Karpas-422 (cell line): Measurements from ENCODE around the gene PODN. TPM values are rescaled to one million over a fixed set of nuclear protein-coding genes. Genes with fewer than 3 reads are reported as not detected.

Experiments
- DNase-seq: peaks from one replicate; pipeline ENCODE4 v3.0.0-alpha.2; 2015
- H2AFZ ChIP-seq: fragments of 200-600 bp; sonication (generic); 2 replicates; pipeline ENCODE4 v1.6.1; 2014; ENCODE audit warnings: antibody characterized with exemption, low read length, mixed read lengths
- H3K27ac ChIP-seq: fragments of 200-600 bp; sonication (generic); 2 replicates; pipeline ENCODE4 v1.5.1; 2014; ENCODE audit warnings: mild to moderate bottlenecking, low read length, moderate library complexity
- H3K27me3 ChIP-seq: fragments of 200-600 bp; sonication (generic); 2 replicates; pipeline ENCODE4 v1.6.1; 2014; ENCODE audit warnings: low read length, mixed read lengths
- H3K36me3 ChIP-seq: fragments of 200-600 bp; sonication (generic); 2 replicates; pipeline ENCODE4 v1.6.1; 2014; ENCODE audit warnings: low read length, mixed read lengths; ENCODE audit not compliant: insufficient read depth
- H3K4me1 ChIP-seq: fragments of 200-600 bp; sonication (generic); 2 replicates; pipeline ENCODE4 v1.6.1; 2014; ENCODE audit warnings: mild to moderate bottlenecking, low read length, mixed read lengths
- H3K4me2 ChIP-seq: fragments of 200-600 bp; sonication (generic); 2 replicates; pipeline ENCODE4 v1.6.1; 2014; ENCODE audit warnings: low read length, low read depth, mild to moderate bottlenecking; ENCODE audit not compliant: poor library complexity, severe bottlenecking
- H3K4me3 ChIP-seq: fragments of 200-600 bp; sonication (generic); 2 replicates; pipeline ENCODE4 v1.5.1; 2014; ENCODE audit warnings: mild to moderate bottlenecking, antibody characterized with exemption, low read length, mixed read lengths
- H3K79me2 ChIP-seq: fragments of 200-600 bp; sonication (generic); 2 replicates; pipeline ENCODE4 v1.6.1; 2014; ENCODE audit warnings: mild to moderate bottlenecking, low read length, mixed read lengths
- H3K9ac ChIP-seq: fragments of 200-600 bp; sonication (generic); 2 replicates; pipeline ENCODE4 v1.6.0; 2014; ENCODE audit warnings: low read length
- H3K9me2 ChIP-seq: fragments of 200-600 bp; sonication (generic), shearing (Covaris generic); replicated peaks from 2 replicates; pipeline ENCODE4 v1.6.0; 2014; ENCODE audit warnings: mild to moderate bottlenecking, low read length, moderate library complexity; ENCODE audit not compliant: insufficient read depth
- H3K9me3 ChIP-seq: fragments of 300-700, 200-600 bp; sonication (generic); 2 replicates; pipeline ENCODE4 v1.6.1; 2014; ENCODE audit warnings: low read length, mixed read lengths
- H4K20me1 ChIP-seq: fragments of 200-600 bp; sonication (generic); 2 replicates; pipeline ENCODE4 v1.6.1; 2014; ENCODE audit warnings: mild to moderate bottlenecking, antibody characterized with exemption, low read length, low read depth; ENCODE audit not compliant: insufficient read depth
- total RNA-seq: library from RNA; depleted of rRNA; stranded (reverse); fragments of >200 nt; shearing (Covaris generic); gene quantifications from 2 replicates; pipeline ENCODE4 v1.2.3, GENCODE V29; 2014; ENCODE audit warnings: low replicate concordance

Gene PODN
- total RNA-seq, 1 experiment from 2014 or later, result not detected

- H3K27ac ChIP-seq, result no peak overlapping the region
- H3K36me3 ChIP-seq, result no peaks in the 10 kb centered on the region
- no peaks in the 10 kb centered on the region for H3K4me1 ChIP-seq
- no peak overlapping the region for H3K4me2 ChIP-seq
- H3K79me2 ChIP-seq, result no peaks in the 10 kb centered on the region
- H2AFZ ChIP-seq, result no peak overlapping the region
- no peak for DNase-seq
- H3K27me3 ChIP-seq, result no peaks in the 10 kb centered on the region
- H3K9me3 ChIP-seq, result no peaks in the 10 kb centered on the region
- no peak overlapping the region for H3K9ac ChIP-seq
- no peaks in the 10 kb centered on the region for H3K9me2 ChIP-seq
- H4K20me1 ChIP-seq, result no peaks in the 10 kb centered on the region
- H3K4me3 ChIP-seq, result no peak overlapping the region
These were observed 18.0 kb downstream of the PODN start for GRCh38 chr1:53080041-53080440.

- no peaks in the 10 kb centered on the region for H4K20me1 ChIP-seq
- no peak overlapping the region for H3K27ac ChIP-seq
- no peak overlapping the region for H3K4me2 ChIP-seq
- no peaks in the 10 kb centered on the region for H3K4me1 ChIP-seq
- no peaks in the 10 kb centered on the region for H3K27me3 ChIP-seq
- no peaks in the 10 kb centered on the region for H3K79me2 ChIP-seq
- H2AFZ ChIP-seq, result no peak overlapping the region
- no peaks in the 10 kb centered on the region for H3K9me3 ChIP-seq
- no peaks in the 10 kb centered on the region for H3K36me3 ChIP-seq
- H3K9ac ChIP-seq, result no peak overlapping the region
- DNase-seq, result no peak
- no peak overlapping the region for H3K4me3 ChIP-seq
- H3K9me2 ChIP-seq, result no peaks in the 10 kb centered on the region
These were observed 18.8 kb downstream of the PODN start for GRCh38 chr1:53080769-53081168.

DNA sequence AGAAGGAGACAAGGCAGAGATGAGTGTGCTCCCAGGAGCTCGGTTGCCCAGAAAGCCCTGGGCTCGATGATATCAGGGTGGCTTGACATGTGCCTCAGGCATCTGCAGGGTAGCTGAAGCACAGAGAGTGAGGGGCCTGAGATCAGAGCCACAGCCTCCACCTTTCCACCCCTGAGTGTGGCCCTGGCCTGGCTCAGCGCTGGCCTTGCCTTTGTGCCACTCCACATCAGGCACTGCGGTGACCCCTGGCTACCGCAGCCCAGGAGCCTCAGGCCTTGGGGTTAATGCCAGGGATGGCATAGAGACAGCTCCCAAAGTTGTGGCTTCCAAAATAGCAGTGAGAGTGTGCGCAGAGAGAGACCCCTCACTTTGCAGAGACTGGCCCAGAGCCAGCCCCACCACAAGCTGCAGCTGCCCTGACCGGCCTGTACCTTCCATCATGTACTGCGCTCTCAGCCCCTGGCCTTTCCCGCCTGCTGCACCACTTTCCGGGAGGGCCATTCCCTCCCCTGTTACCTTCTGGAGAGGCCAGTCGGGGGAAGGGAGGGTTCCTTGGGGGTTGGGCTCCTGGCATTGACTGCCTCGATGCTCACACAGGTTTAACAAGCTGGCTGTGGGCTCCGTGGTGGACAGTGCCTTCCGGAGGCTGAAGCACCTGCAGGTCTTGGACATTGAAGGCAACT, 19.5 kb downstream of the PODN start:
- Histone ChIP-seq H3K27ac (no peak overlapping the region), H3K36me3 (no peaks in the 10 kb centered on the region), H3K27me3 (no peaks in the 10 kb centered on the region), H3K4me2 (no peak overlapping the region), H3K9ac (no peak overlapping the region), H3K9me3 (no peaks in the 10 kb centered on the region), H2AFZ (no peak overlapping the region), H3K9me2 (no peaks in the 10 kb centered on the region), H4K20me1 (no peaks in the 10 kb centered on the region), H3K4me1 (no peaks in the 10 kb centered on the region), H3K79me2 (no peaks in the 10 kb centered on the region), H3K4me3 (no peak overlapping the region)
- no peak for DNase-seq

GRCh38 chr1:53082826-53083455, 20.9 kb downstream of the PODN start:
- no peak overlapping the region for H3K4me2 ChIP-seq
- H3K27me3 ChIP-seq, result no peaks in the 10 kb centered on the region
- H3K9ac ChIP-seq, result no peak overlapping the region
- H3K36me3 ChIP-seq, result no peaks in the 10 kb centered on the region
- H4K20me1 ChIP-seq, result no peaks in the 10 kb centered on the region
- no peaks in the 10 kb centered on the region for H3K9me2 ChIP-seq
- H3K4me3 ChIP-seq, result no peak overlapping the region
- H3K9me3 ChIP-seq, result no peaks in the 10 kb centered on the region
- H3K4me1 ChIP-seq, result no peaks in the 10 kb centered on the region
- no peak overlapping the region for H3K27ac ChIP-seq
- no peak overlapping the region for H2AFZ ChIP-seq
- no peaks in the 10 kb centered on the region for H3K79me2 ChIP-seq
- no peak for DNase-seq

DNA sequence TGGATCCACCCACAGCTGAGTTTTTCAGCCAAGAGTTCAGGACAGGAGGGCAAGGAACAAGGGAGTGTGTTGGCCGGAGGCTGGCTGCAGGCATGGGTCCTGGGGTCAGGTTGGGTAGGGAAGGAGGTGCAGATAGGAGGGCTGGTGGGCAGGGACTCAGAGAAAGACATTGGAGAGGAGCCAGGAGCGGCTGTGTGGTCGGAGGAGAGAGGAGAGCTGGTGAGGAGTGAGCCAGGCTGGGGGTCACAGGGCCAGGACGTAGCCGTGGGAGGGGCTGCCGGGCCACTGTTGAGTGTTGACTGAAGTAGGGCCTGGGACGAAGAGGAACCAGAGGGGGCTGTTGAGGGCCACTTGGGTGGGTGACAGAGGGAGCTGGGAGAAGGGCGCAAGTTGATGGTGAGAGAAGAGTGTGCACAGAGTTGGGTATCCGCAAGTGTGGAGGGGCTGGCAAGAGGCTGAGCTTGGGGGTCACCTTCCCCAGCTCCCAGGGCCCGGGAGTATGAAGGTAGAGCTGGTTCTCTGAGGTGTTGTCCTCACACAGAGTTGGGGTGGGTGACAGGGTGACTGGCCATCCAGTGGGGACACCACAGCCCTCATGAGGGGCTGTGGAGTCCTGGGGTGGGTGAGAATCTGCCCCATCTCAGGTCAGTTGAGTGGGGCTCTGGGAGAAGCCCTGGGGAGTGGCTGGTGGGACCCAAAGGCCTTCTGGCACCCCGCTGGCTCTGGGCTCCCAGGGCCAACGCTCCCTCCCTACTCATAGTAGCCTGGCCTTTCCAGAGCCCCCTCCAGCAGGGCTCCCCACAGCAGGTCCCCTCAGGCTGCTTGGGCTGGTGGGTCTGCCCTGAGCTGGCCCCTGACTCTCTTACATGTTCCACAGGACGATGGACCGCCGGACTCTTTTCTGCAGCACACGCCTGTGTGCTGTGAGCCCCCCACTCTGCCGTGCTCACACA, 21.9 kb downstream of the PODN start:
- H4K20me1 ChIP-seq, result no peaks in the 10 kb centered on the region
- DNase-seq, result no peak
- H3K27ac ChIP-seq, result no peak overlapping the region
- H3K9me3 ChIP-seq, result no peaks in the 10 kb centered on the region
- no peaks in the 10 kb centered on the region for H3K9me2 ChIP-seq
- no peak overlapping the region for H3K4me2 ChIP-seq
- H2AFZ ChIP-seq, result no peak overlapping the region
- no peaks in the 10 kb centered on the region for H3K79me2 ChIP-seq
- no peak overlapping the region for H3K9ac ChIP-seq
- H3K27me3 ChIP-seq, result no peaks in the 10 kb centered on the region
- no peak overlapping the region for H3K4me3 ChIP-seq
- no peaks in the 10 kb centered on the region for H3K4me1 ChIP-seq
- no peaks in the 10 kb centered on the region for H3K36me3 ChIP-seq

DNA sequence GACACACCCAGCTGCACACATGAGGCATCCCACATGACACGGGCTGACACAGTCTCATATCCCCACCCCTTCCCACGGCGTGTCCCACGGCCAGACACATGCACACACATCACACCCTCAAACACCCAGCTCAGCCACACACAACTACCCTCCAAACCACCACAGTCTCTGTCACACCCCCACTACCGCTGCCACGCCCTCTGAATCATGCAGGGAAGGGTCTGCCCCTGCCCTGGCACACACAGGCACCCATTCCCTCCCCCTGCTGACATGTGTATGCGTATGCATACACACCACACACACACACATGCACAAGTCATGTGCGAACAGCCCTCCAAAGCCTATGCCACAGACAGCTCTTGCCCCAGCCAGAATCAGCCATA, 22.6 kb downstream of the PODN start:
- no peaks in the 10 kb centered on the region for H3K4me1 ChIP-seq
- H3K4me3 ChIP-seq, result no peak overlapping the region
- no peaks in the 10 kb centered on the region for H3K36me3 ChIP-seq
- no peak for DNase-seq
- no peaks in the 10 kb centered on the region for H3K27me3 ChIP-seq
- H2AFZ ChIP-seq, result no peak overlapping the region
- no peak overlapping the region for H3K27ac ChIP-seq
- no peaks in the 10 kb centered on the region for H3K9me3 ChIP-seq
- H3K4me2 ChIP-seq, result no peak overlapping the region
- no peaks in the 10 kb centered on the region for H3K79me2 ChIP-seq
- no peaks in the 10 kb centered on the region for H4K20me1 ChIP-seq
- no peak overlapping the region for H3K9ac ChIP-seq
- no peaks in the 10 kb centered on the region for H3K9me2 ChIP-seq

DNA sequence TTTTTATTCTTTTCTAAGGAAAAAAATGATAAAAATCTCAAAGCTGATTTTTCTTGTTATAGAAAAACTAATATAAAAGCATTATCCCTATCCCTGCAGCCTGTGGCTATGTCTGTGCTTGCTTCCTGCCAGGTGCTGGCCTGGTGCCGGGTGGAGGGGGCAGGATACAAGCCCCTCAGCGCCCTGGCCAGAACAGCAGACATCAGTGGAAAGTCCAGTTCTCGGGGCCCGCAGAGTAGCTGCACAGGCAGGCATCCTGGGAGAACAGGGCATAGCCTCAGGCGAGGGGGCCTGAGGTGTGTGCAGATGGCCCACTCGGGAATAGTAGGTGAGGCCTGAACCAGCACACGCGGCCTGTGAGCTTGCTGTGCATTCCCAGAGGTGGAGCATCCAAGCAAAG, 23.4 kb downstream of the PODN start:
- Histone ChIP-seq H3K4me3 (no peak overlapping the region), H3K79me2 (no peaks in the 10 kb centered on the region), H3K4me2 (no peak overlapping the region), H3K27me3 (no peaks in the 10 kb centered on the region), H3K9ac (no peak overlapping the region), H4K20me1 (no peaks in the 10 kb centered on the region), H3K36me3 (no peaks in the 10 kb centered on the region), H3K27ac (no peak overlapping the region), H3K9me3 (no peaks in the 10 kb centered on the region), H3K9me2 (no peaks in the 10 kb centered on the region), H3K4me1 (no peaks in the 10 kb centered on the region), H2AFZ (no peak overlapping the region)
- no peak for DNase-seq

GRCh38 chr1:53086491-53087070, 24.6 kb downstream of the PODN start:
- no peak overlapping the region for H3K9ac ChIP-seq
- H3K4me2 ChIP-seq, result no peak overlapping the region
- no peaks in the 10 kb centered on the region for H3K36me3 ChIP-seq

More at GRCh38 chr1:53086491-53087070, 24.6 kb downstream of the PODN start:
- H3K27ac ChIP-seq, result no peak overlapping the region
- H3K4me1 ChIP-seq, result no peaks in the 10 kb centered on the region
- no peak for DNase-seq
- no peaks in the 10 kb centered on the region for H3K9me3 ChIP-seq
- no peak overlapping the region for H3K4me3 ChIP-seq
- H3K9me2 ChIP-seq, result no peaks in the 10 kb centered on the region
- H4K20me1 ChIP-seq, result no peaks in the 10 kb centered on the region
- H3K79me2 ChIP-seq, result no peaks in the 10 kb centered on the region
- H2AFZ ChIP-seq, result no peak overlapping the region
- H3K27me3 ChIP-seq, result no peaks in the 10 kb centered on the region
